BE2C (cell line): ENCODE measurements around the gene ATP23.

ENCODE experiments used
- DNase-seq: peaks from one replicate; pipeline ENCODE4 v3.0.0-alpha.2; 2020
- H3K27me3 ChIP-seq: fragments of 250-450 bp; sonication (Bioruptor Pico); 2 replicates; pipeline ENCODE4 v1.5.1; 2020; ENCODE audit warnings: mild to moderate bottlenecking
- H3K36me3 ChIP-seq: fragments of 250-450 bp; sonication (Bioruptor Pico); 2 replicates; pipeline ENCODE4 v1.5.1; 2020; ENCODE audit warnings: mild to moderate bottlenecking
- H3K4me1 ChIP-seq: fragments of 250-450 bp; sonication (Bioruptor Pico); 2 replicates; pipeline ENCODE4 v1.5.1; 2020
- H3K4me3 ChIP-seq: 2 replicates; pipeline ENCODE4 v1.5.1; 2011; ENCODE audit warnings: low read depth, low read length
- H3K9me3 ChIP-seq: fragments of 250-450 bp; sonication (Bioruptor Pico); 2 replicates; pipeline ENCODE4 v1.5.1; 2020
- CTCF ChIP-seq: IDR thresholded peaks from 2 replicates; pipeline ENCODE4 v1.5.1; 2012; ENCODE audit warnings: mild to moderate bottlenecking, low read depth, low read length

The ATP23 gene

GRCh38 chr12:57985685-57986084 lies 44.3 kb downstream of the ATP23 start:
- TF ChIP-seq CTCF: no peak
- no peak for DNase-seq
- peaks cover 11% of the 10 kb centered on the region; the same call in 1 of the 2 replicates for H3K27me3 ChIP-seq
- H3K36me3 ChIP-seq: no peaks in the 10 kb centered on the region
- H3K9me3 ChIP-seq: no peaks in the 10 kb centered on the region
- H3K4me1 ChIP-seq: no peaks in the 10 kb centered on the region
- no peak overlapping the region for H3K4me3 ChIP-seq

GRCh38 chr12:57989838-57990237 lies 48.5 kb downstream of the ATP23 start:
- H3K36me3 ChIP-seq: no peaks in the 10 kb centered on the region
- TF ChIP-seq CTCF: no peak
- DNase-seq: no peak
- H3K4me3 ChIP-seq: no peak overlapping the region
- no peaks in the 10 kb centered on the region for H3K4me1 ChIP-seq
- no peaks in the 10 kb centered on the region for H3K27me3 ChIP-seq
- H3K9me3 ChIP-seq: no peaks in the 10 kb centered on the region

GRCh38 chr12:57990241-57990883 lies 49.0 kb downstream of the ATP23 start:
- no peaks in the 10 kb centered on the region for H3K36me3 ChIP-seq
- no peaks in the 10 kb centered on the region for H3K9me3 ChIP-seq
- no peak for TF ChIP-seq CTCF
- no peak overlapping the region for H3K4me3 ChIP-seq
- DNase-seq: no peak
- H3K4me1 ChIP-seq: no peaks in the 10 kb centered on the region
- H3K27me3 ChIP-seq: no peaks in the 10 kb centered on the region

- DNase-seq: no peak
- Histone ChIP-seq H3K9me3 (no peaks in the 10 kb centered on the region), H3K27me3 (no peaks in the 10 kb centered on the region), H3K4me3 (no peak overlapping the region), H3K36me3 (no peaks in the 10 kb centered on the region), H3K4me1 (no peaks in the 10 kb centered on the region)
- TF ChIP-seq CTCF: no peak
Observed at GRCh38 chr12:57992001-57992400, 50.6 kb downstream of the ATP23 start.

- H3K4me3 ChIP-seq: no peak overlapping the region
- no peaks in the 10 kb centered on the region for H3K4me1 ChIP-seq
- H3K9me3 ChIP-seq: no peaks in the 10 kb centered on the region
- peak; percentile 36 for TF ChIP-seq CTCF
- DNase-seq: no peak
- no peaks in the 10 kb centered on the region for H3K27me3 ChIP-seq
- no peaks in the 10 kb centered on the region for H3K36me3 ChIP-seq
Observed at GRCh38 chr12:57993030-57993429, 51.7 kb downstream of the ATP23 start.

- DNase-seq: no peak
- no peak for TF ChIP-seq CTCF
- no peaks in the 10 kb centered on the region for H3K9me3 ChIP-seq
- no peaks in the 10 kb centered on the region for H3K27me3 ChIP-seq
- no peaks in the 10 kb centered on the region for H3K4me1 ChIP-seq
- H3K36me3 ChIP-seq: no peaks in the 10 kb centered on the region
- H3K4me3 ChIP-seq: no peak overlapping the region
Observed at GRCh38 chr12:57993834-57994233, 52.5 kb downstream of the ATP23 start.
